Endothelial cell of umbilical vein (primary cell): ENCODE results near the gene SKOR1. TPM values are rescaled to one million over a fixed set of nuclear protein-coding genes. Genes with fewer than 3 reads are reported as not detected.

Experiments used
- BruUV-seq: library from RNA; stranded (reverse); fragments of 400-500 nt; replicated peaks from 2 replicates; lab custom pipeline; 2021; lab: Mats Ljungman, UMichigan
- CTCF ChIA-PET: fragments of 300-600, 350-600 bp; sonication (Branson Sonifier 250); formaldehyde crosslinking; loops from one replicate; lab custom pipeline; 2021; ENCODE audit warnings: antibody characterized with exemption, inconsistent platforms; lab: Charles Lee
- POLR2A ChIA-PET: fragments of 300-600, 350-600 bp; sonication (Branson Sonifier 250); formaldehyde crosslinking; loops from one replicate; lab custom pipeline; 2021; ENCODE audit warnings: antibody characterized with exemption, inconsistent platforms; lab: Charles Lee
- DNase-seq: peaks from one replicate; pipeline ENCODE4 v3.0.0-alpha.2; 2011; ENCODE audit warnings: low read depth, low spot score
- FAIRE-seq: peaks from 2 replicates; lab custom pipeline; 2011; peaks lifted over from hg19 to GRCh38; lab: Jason Lieb, UNC
- H2AFZ ChIP-seq: 2 replicates; pipeline ENCODE4 v1.6.0; 2012; ENCODE audit warnings: low read depth, low read length, control low read depth, inconsistent platforms
- H3K27ac ChIP-seq: 2 replicates; pipeline ENCODE4 v1.5.1; 2011; ENCODE audit warnings: low read depth, mild to moderate bottlenecking, control low read depth, low read length, moderate library complexity; ENCODE audit not compliant: insufficient read depth
- H3K27me3 ChIP-seq, 2 experiments: 2 replicates each; pipeline versions ENCODE4 v1.6.0 to v1.6.1; 2011; ENCODE audit warnings: low read length in 2 of 2, mixed read lengths in 1 of 2; ENCODE audit not compliant: control insufficient read depth in 2 of 2, insufficient read depth in 2 of 2
- H3K36me3 ChIP-seq, 2 experiments: 2 replicates in 1 of 2; 3 replicates in 1 of 2; pipeline ENCODE4 v1.5.1; 2011; ENCODE audit warnings: low read length in 2 of 2, mild to moderate bottlenecking in 1 of 2, moderate library complexity in 1 of 2; ENCODE audit not compliant: control insufficient read depth in 2 of 2, insufficient read depth in 2 of 2; ENCODE audit errors: extremely low read depth in 1 of 2
- H3K4me1 ChIP-seq: 3 replicates; pipeline ENCODE4 v1.5.1; 2011; ENCODE audit warnings: mild to moderate bottlenecking, low read length; ENCODE audit not compliant: control insufficient read depth, insufficient read depth; ENCODE audit errors: extremely low read depth
- H3K4me2 ChIP-seq: 2 replicates; pipeline ENCODE4 v1.6.1; 2011; ENCODE audit warnings: low read length, control low read depth, mixed read lengths; ENCODE audit not compliant: insufficient read depth
- H3K4me3 ChIP-seq, 3 experiments: fragments of 200-600 bp in 1 of 3; sonication (generic), shearing (Covaris generic) in 1 of 3; replicated peaks in 1 of 3; 2 replicates each; pipeline ENCODE4 v1.5.1; 2011 to 2016; ENCODE audit warnings: control low read depth in 3 of 3, low read length in 3 of 3, mild to moderate bottlenecking in 2 of 3, inconsistent platforms in 1 of 3, low read depth in 1 of 3, moderate library complexity in 1 of 3; ENCODE audit not compliant: insufficient read depth in 1 of 3
- H3K79me2 ChIP-seq: 2 replicates; pipeline ENCODE4 v1.6.0; 2012; ENCODE audit warnings: low read length, inconsistent platforms; ENCODE audit not compliant: control insufficient read depth, insufficient read depth
- H3K9ac ChIP-seq: replicated peaks from 2 replicates; pipeline ENCODE3; 2011; ENCODE audit warnings: low read length, control low read depth; ENCODE audit not compliant: insufficient read depth; ENCODE audit errors: extremely low read depth
- H3K9me1 ChIP-seq: replicated peaks from 3 replicates; pipeline ENCODE4 v1.6.0; 2011; ENCODE audit warnings: mild to moderate bottlenecking, low read length; ENCODE audit not compliant: control insufficient read depth, insufficient read depth; ENCODE audit errors: extremely low read depth
- H3K9me3 ChIP-seq: replicated peaks from 2 replicates; pipeline ENCODE4 v1.5.1; 2012; ENCODE audit warnings: low read length, inconsistent platforms; ENCODE audit not compliant: control insufficient read depth, insufficient read depth
- H4K20me1 ChIP-seq: replicated peaks from 2 replicates; pipeline ENCODE3; 2011; ENCODE audit warnings: mild to moderate bottlenecking, low read length; ENCODE audit not compliant: control insufficient read depth, insufficient read depth; ENCODE audit errors: extremely low read depth
- EZH2 ChIP-seq: IDR thresholded peaks from 2 replicates; pipeline ENCODE4 v1.6.1; 2012; ENCODE audit warnings: borderline replicate concordance, low read depth, mild to moderate bottlenecking, moderate library complexity, low read length, inconsistent platforms; ENCODE audit not compliant: severe bottlenecking
- GATA2 ChIP-seq: IDR thresholded peaks from 2 replicates; pipeline ENCODE4 v1.7.0; 2011; ENCODE audit warnings: low read depth, mild to moderate bottlenecking, moderate library complexity, mixed read lengths, low read length; ENCODE audit not compliant: insufficient read length, insufficient read depth
- JUN ChIP-seq: IDR thresholded peaks from 2 replicates; pipeline ENCODE4 v1.6.1; 2011; ENCODE audit warnings: borderline replicate concordance, low read depth; ENCODE audit not compliant: insufficient read length, insufficient read depth
- POLR2A ChIP-seq: IDR thresholded peaks from 2 replicates; pipeline ENCODE4 v1.6.1; 2012; ENCODE audit warnings: low read depth, mild to moderate bottlenecking, control low read depth, low read length
- POLR2AphosphoS5 ChIP-seq: IDR thresholded peaks from 2 replicates; pipeline ENCODE4 v1.6.1; 2012; ENCODE audit warnings: low read depth, mild to moderate bottlenecking, control low read depth, low read length, moderate library complexity; ENCODE audit not compliant: insufficient read depth
- dilution Hi-C: fragments of 300-500 bp; cut with MboI; formaldehyde crosslinking; loops from one replicate; pipeline ENCODE4 v1.15.0; 2019; ENCODE audit warnings: low sequenced_read_pairs; ENCODE audit not compliant: extremely low pct_ligation_motif_present
- intact Hi-C: fragments of 100-400 bp; cut with micrococcal nuclease; formaldehyde crosslinking; loops from one replicate; pipeline ENCODE4 v1.10.0; 2022
- polyA plus RNA-seq, 4 experiments: library from polyadenylated mRNA; depleted of rRNA in 3 of 4; stranded (reverse) in 3 of 4; unstranded in 1 of 4; fragments of >200 nt; gene quantifications; 2 replicates each; pipeline versions ENCODE4 v1.2.1 to v1.2.3, GENCODE V29; 2011 to 2012; ENCODE audit warnings: missing spikeins in 1 of 4
- total RNA-seq: library from RNA; stranded (reverse); gene quantifications from 2 replicates; pipeline ENCODE4 v1.2.3, GENCODE V29; 2021

SKOR1 gene
- total and polyA plus RNA-seq, 2 donors (not counting 3 experiments of a cell fraction or from before 2014, with no cell fraction given): 0.06 to 0.15 TPM

DNA sequence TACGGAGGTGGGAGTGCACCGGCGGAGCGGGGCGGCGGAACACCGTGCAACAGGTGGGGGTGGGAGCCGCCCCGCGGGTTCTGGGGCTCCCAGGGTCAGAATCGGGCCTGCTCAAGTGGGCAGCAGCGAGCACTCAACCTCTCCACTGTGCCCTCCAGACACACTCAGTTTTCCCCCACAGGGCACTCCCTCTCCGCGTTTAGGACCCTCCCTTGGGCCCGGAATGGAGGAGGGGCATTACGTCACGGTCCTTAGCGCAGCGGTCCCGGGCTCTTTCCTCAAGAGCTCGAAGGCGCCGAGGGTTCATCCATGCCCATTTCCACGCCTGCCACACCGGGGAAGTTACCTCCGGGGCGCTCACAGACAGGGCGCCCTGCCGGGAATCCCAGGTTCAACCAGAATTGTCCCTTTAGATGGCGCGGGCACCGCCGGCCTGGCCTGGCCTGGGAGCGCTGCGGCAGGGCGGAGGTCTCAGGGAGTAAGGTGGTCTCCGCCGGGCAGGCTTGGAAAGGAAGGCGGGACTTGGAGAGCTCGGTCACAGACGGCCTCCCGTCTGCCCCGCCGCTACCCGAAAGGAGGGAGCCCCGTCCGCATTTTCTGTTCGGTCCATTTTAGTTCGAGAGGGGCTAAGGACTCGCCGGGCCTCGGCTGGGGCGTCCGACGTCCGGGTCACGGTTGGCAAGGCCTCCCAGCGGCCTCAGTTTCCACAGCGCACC lies 9.4 kb downstream of the SKOR1 start:
- Histone ChIP-seq H3K9ac (no peak overlapping the region), H3K27ac (no peak overlapping the region), H3K79me2 (no peaks in the 10 kb centered on the region), H3K4me2 (peak overlapping the region; percentile 29), H3K36me3 (no peaks in the 10 kb centered on the region), H3K9me3 (no peaks in the 10 kb centered on the region), H3K4me1 (peaks cover 36% of the 10 kb centered on the region), H3K9me1 (no peaks in the 10 kb centered on the region), H3K4me3 (peak overlapping the region in 2 of 3 experiments; percentile 10 to 21), H2AFZ (peak overlapping the region; percentile 26), H4K20me1 (no peaks in the 10 kb centered on the region), H3K27me3 (peaks cover 68 to 75% of the 10 kb centered on the region in 2 experiments)
- ChIA-PET CTCF (interaction anchor here (0.8 to 2.4 kb wide), 9 partner anchors 14 to 449 kb away, joined by 3 to 111 read pairs (median 5); no protein-coding TSS in a partner anchor), POLR2A (no interaction called here)
- DNase-seq (no peak), FAIRE-seq (no peak)
- BruUV-seq: no TSS peak
- dilution Hi-C loops (no loop called here), intact Hi-C loops (loop anchor here (2.0 to 5.0 kb wide), 3 partner anchors 292 to 512 kb away; partner anchors contain the start of gene MAP2K5)
- no peak for TF ChIP-seq JUN
- no peak for TF ChIP-seq GATA2
- TF ChIP-seq POLR2AphosphoS5: no peak
- no peak for TF ChIP-seq EZH2
- TF ChIP-seq POLR2A: no peak
